ENCODE results near the gene TSSC4.

TSSC4 gene

DNA sequence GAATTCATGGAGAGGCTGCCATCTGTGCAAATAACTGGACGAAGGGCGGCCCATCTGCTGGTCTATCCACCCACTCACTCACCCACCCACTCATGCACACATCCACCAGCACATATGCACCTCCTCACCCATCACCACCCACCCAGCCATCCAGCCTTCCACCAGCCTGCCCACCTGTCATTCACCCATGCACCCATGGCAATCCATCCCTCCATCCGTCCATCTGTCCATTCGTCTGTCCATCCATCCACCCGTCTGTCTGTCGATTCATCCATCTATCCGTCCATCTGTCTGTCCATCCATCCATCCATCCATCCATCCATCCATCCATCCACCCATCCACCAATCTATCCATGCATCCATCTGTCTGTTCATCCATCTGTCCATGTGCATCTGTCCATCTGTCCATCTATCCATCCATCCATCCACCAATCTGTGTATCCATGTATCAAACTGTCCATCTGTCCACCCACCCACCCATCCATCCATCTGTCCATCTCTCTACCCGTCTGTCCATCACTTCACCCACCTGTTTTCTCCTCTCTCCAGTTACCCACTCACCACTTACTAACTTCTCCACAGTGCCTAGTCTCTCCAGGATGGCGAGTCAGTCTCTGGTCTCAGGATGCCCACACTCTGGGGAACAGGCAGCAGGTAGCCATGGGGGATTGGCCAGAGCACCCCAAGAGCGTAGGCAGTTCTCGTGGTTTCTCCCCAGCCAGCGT, 34.9 kb downstream of the TSSC4 start:
- DNase-seq: no peak

DNA sequence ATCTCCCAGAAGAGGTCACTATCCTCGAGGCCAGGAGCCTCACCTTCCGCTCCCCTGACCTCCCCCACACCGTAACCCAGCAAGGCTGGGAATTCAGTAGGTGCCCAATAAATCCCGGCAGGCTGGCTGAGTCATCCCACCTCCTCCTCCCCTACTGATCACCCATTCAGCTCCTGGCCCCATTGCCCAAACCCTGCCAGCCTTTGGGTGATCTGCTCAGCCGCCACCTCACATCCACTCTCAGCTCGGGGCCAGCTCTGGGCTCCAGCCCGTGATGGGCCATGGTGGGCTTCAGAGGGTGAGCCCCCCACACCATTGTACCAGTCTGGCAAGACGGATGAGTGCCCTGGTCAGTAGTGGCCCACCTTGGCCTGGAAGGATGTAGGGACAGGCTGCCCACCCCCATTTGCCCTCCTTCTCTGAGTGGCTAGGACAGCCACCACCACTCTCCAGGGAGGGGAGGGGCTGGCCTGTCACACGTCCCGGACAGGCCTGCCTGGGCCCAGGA, 35.5 kb downstream of the TSSC4 start:
- DNase-seq: no peak

DNA sequence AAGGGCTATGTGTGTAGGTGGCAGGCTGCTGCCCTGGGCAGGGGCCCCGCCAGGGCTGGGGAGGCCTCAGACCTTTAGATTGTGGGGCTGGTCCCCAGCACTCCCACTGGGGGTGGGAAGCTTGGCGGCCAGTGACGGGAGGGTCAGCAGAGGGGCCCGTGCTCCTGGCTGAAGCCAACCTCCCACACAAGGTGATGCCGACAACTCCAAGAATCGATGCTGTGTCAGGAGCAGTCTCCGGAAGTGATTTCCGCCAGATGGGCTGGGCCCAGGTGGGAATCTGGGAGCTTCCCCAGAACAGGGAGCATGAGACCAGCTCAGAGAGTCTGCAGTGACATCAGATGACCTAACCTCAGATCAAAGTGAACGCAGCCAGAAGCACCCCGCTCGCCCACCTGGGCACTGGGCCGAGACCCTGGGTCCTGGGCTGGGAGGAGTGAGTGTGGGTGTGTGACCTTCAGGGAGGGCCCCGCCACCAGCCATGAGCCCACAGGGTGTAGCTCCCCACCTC, 36.0 kb downstream of the TSSC4 start:
- DNase-seq: no peak

DNA sequence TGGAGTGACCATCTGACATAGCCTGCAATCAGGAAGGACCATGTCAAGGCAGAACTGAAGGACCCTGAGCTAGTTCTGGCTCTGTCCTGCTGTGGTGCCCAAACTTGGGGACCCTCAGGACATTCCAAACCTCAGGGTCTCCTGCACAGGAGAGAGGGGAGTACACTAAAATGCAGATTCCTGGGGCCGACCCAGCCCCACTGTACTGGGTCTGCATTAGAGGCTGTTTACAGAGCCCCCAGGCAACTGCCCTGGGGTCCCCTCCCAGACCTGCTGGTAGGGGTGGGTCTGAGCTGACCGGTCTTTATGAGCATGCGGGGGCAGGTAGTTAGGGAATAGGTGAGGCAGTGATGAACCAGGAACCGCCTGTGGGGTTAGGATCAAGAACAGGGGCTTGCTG, 37.0 kb downstream of the TSSC4 start:
- no peak for DNase-seq

DNA sequence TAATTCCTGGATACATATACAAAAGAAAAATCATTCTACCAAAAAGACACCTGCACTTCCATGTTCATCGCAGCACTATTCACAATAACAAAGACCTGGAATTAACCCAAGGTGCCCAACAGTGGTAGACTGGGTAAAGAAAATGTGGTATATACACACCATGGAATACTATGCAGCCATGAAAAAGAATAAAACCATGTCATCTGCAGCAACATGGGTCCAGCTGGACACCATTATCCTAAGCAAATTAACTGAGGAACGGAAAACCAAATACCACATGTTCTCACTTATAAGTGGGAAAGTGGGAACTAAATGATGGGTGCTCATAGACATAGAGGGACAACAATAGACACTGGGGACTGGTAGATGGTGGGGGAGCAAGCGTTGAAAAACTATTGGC, 39.3 kb downstream of the TSSC4 start:
- no peak for DNase-seq

DNA sequence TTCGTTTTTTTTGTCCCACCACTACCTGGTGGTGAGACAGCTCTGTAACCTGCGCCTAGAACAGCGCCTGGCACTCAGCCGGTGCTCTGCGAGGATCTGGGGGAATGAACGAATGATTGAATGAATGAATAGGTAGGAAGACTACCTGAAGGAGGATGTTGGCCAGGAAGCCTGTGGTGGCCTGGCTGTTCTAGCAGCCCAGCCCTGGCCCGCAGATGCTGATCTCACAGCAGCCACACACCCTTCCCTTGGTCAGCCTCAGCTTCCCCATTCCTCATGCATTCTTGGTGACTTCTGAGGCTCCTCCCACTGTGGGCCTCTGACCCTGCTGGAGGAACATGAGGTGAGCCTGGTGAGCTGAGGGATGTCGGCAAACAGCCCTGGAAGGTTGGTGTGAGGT, 40.1 kb downstream of the TSSC4 start:
- DNase-seq: no peak

DNA sequence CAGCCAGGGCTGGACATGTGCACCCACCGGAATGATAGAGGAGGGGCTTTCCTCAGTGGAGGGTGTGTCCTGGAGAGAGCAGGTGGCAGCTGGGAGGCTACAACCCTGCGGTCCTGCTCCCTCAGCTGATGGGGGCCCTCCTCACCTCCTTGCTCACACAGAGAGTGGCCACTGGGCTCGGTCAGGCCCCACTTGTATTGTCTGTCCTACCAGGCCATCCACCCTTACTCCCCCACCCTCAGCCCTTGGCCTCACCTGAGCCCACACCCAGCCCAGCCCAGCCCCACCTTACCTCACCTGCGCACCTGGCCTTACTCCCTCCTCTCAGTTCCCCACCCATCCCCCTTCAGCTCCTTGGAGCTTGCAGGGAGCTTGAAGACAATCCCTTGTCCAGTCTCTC, 40.6 kb downstream of the TSSC4 start:
- no peak for DNase-seq

DNA sequence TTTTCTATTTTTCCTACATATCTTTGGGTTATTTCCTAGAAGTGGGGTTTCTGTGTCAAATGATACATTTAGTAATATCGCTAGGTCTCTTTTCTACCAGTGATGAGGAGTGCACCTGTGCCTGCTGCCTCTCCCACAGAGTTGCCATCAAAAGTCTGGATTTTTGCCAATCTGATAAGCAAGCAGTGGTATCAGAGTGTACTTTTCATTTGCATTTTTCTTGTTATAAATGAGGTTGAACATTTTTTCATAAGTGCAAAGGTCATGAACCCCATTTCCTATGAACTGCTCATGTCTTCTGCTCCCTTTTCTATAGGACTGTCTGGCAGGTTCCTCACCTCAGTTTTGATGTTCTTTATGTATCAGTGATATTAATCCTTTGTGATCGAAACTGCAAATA, 42.0 kb downstream of the TSSC4 start:
- no peak for DNase-seq

DNA sequence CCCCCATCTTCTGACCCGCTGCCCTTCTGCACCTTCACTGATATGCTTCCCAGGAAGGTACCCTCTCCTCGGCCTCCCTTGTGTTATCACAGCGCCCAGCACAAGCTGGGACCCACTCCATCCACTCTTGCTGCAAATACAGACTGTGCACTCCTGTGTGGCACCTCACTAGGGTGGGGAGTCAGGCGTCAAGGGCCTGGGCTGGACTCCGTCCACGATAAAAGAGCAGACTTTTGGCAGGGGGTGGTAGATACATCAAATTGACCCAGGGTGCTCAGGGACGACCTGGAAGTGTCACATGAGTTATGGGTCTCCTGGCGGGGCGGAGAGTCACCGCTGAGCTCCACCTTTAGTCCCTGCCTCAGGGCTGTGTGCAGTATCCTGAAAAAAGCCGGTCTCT, 42.9 kb downstream of the TSSC4 start:
- DNase-seq: no peak

DNA sequence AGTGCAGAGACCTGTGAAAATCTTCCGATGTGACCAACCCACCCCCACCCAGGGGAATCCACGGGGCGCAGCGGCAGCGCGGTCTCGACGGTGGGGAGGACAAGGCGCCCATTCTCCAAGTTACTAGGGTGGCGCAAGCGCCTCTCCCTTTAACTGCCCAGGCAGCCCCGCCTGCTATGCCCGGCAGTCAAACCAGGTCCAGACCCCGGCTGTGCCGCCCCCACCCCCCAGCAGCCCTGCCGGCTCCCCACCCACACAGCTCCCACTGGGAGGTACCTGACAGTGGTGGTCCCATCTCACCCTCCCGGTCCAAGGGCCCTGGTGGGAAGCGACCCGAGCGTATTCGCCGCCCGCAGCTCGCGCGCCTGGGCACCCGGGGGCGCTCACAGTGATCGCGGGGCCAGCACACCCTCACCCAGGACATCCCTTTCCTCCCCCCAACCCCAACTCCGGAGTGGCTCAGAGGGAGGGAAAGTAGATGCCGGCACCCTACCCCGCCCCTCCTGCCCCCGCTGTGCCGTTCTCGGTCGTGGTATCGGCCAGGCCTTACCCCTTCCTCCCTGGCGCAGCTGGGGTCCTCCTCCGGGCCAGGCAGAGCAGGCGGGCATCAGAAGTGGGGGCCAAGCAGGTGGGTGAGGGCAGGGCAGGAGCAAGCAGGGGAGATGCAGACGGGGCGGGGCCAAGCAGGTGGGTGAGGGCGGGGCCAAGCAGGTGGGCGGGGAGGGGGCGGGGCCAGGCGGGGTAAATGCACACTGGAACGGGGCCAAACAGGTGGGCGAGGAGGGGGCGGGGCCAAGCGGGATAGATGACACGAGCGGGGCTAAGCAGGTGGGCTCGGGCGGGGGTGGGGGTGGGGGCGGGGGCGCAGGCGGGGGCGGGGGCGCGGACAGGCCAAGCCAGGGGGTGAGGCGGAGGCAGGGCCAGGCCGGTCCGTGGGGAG, 43.6 kb downstream of the TSSC4 start, which contains the start of gene TRPM5:
TRPM5 (minus strand) TSS at position 634 of the 940 bp plus-strand sequence. CDS start 21,478 bp downstream, outside the sequence.
- DNase-seq: no peak

DNA sequence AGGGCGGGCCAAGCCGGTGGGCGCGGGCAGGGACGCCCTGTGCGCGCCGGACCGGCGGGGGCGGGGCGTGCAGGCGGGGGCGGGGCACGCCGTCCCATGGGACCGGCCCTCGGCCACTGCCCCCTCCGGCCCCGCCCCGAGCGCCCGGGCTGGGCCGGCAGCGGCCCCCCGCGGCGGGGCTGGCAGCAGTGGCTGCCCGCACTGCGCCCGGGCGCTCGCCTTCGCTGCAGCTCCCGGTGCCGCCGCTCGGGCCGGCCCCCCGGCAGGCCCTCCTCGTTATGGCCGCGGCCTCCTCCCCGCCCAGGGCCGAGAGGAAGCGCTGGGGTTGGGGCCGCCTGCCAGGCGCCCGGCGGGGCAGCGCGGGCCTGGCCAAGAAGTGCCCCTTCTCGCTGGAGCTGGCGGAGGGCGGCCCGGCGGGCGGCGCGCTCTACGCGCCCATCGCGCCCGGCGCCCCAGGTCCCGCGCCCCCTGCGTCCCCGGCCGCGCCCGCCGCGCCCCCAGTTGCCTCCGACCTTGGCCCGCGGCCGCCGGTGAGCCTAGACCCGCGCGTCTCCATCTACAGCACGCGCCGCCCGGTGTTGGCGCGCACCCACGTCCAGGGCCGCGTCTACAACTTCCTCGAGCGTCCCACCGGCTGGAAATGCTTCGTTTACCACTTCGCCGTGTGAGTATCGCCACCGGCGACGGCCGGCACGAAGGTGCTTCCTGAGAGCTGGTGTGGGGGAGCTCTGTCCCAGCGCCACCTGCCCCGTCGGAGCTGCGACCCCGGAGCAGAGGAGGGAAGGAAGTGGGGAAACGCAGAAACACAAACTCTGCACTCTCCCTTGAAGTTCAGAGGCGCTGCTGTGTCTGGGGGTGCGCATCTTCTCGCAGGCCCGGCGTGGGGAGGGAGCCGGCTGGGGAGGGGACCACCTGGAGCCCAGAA, 44.5 kb downstream of the TSSC4 start, which contains the start of gene KCNQ1:
KCNQ1 (plus strand) TSS at position 188 of the 925 bp plus-strand sequence; CDS start at position 279, 91 bp downstream.
- no peak for DNase-seq

DNA sequence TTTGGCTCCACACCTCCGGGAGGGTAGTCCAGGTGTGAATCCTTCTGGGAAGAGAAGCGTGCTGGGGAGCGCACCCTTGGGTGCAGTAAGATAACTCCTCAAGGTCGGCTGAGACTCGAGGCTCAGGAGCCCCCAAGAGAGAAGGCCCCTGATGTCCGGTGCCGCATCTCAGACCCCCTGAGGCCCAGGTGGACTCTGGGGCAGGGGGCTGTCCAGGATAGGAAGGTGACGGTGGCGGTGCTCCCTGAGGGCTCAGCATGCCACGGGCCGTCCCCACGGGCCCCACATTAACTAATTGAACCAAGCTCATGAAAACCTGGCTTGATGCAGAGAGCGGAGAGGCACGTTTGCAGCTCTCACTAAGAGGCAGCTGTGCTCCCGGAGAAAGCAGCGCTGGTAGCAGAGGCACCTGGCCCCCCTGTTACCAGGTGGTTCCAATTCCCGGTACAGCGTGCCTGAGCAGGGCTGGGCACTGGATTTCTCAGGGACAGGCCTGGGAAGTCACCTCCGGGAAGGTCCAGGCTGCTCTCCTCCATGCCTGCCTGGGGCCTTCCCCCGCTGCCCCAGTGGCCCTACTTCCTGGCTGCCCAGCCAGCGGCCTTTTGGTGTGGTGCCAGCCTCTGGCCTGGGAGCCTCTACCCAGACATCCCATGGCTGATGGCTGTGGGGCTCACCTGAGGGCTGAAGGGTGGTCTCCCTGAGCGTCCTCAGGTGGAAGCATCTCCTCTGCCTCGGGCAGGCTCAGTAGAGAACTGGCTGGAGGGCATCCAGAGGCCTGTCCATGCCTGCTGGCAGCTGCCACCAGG, 45.4 kb downstream of the TSSC4 start:
- no peak for DNase-seq

DNA sequence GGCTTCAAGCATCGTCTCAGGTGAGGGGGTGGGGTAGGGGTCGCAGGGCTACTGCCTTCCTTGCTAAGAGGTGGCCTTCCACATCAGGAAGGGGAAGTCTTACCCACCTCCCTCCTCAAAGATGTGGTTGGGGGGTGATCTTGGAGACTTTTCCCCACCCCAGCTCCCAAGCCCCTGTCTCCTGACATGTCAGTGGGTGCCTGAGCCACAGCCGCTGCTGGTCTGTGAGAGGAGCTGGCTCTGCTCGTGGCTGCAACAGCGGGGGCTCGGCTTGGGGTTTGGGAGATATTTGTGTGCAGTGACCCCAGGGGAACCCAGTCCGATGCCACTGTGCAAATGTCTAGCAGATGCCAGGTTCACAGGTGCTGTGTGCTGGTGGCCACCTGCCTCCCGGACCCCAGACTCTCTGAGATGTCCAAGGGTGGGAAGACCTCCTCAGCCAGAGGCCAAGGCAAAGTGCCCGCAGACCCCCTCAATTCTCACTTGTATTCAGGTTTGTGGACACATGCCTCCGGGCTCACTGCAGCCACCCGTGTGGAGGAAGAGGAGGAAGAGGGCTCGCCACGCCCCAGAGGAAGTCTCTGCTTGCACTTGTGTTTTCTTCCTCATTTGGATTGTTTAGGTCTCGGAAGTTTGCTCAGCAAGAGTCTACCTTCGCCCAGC, 46.2 kb downstream of the TSSC4 start:
- DNase-seq: no peak

DNA sequence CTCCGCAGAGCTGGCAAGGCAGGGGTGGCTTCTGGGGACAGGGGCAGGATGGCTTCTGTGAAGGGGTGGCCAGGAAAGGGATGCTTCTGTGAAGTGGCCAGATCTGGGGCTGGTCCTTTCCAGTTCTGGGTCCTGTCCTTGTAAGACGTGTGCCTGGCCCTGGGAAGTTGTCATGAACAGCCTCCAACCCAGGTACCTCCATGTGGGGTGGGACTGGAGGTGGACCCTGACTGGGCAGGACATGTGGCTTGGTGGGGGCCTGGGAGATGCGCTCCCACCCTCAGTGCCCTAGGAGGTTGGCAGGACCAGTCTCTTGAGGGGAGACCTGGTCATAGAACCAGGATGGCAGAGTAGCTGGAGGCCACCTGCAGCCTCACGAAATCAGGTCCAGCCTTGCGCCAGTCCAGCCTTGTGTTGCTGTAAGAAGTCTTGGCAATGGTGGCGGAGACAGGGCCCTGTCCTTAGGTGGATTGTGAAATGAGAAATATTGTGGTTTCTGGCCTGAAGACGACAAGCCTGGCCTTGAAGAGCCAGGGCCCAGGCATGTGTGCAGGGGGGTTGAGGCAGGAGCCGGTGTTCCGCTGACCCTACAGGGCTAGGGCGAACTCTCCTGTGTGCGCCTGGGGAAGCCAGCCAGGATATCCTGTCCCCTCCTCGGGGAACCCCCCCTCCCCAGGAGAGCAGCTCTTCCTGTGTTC, 46.9 kb downstream of the TSSC4 start:
- no peak for DNase-seq

DNA sequence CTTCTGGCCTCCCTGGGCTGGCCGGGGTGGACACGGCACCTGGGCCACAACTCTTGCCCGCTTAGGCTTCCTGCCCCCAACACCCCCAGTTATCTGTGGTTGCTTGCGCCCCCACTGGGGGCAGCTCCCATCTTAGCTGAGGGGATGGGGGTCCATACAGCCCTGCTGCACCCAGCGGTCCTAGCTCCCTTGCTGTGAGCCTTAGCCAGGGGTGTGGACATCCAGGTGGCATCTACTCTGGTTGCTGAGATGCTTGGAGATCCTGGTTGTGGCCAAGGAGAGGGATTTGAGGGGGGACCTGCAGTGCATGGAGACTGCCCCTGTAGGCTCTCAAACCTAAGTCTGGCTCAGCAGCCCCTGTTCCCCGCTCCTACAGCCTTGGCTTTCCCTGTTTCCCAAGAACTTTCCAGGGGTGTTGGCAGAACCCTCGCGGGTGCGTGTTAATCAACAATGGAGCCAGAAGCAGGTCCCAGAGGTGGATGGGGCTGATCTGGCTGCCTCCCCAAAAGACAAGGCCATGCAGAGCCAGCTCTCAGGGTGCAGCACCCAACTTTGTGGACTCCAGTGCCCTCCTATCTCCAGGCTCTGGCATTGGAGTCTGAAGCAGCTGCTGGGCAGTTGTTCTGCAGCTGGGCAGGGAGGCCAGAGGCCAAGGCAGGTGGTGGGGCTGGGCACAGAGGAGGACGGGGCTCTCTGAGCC, 47.6 kb downstream of the TSSC4 start:
- no peak for DNase-seq

DNA sequence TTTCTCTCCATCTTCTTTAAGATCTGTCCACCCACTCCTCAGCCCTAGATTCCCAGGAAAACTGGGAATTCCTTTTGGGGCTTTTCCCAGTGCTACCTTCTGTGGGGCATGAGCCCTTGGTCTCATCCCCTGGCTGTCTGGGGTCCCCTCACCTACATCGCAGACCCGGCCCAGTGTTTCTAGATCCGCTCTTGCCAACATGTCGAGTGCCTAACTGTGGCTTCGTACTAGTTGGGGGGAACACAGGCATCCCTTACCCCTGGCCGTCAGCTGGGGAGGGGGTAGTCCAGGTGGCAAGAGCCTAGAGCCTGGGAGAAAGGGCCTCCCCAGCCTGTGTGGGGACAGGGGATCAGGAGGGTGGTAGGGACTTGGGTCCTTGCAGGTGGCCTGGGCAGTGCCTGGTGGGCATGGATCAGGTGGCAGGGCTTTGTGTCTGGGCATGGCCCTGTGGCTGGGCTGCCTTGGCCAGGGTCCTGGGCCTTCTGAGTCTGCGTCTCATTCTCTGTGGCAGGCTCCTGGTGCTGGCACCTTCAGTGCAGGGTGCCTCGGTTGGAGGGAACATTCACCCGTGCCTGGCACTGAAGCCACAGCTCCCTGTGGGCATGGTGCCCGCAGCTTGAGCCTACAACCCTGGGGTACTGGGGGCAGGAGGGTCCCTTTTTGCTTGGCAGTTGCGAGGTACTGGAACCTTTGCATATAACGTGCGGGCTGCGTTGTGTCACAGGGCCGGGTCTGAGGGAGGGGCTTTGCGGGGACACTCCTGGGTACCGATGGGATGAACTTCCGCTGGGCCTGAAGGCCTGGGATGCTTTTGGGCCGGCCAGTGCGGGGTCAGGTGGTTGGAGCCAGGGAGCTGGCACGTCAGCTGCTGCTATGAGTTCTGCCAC, 48.4 kb downstream of the TSSC4 start:
- no peak for DNase-seq

DNA sequence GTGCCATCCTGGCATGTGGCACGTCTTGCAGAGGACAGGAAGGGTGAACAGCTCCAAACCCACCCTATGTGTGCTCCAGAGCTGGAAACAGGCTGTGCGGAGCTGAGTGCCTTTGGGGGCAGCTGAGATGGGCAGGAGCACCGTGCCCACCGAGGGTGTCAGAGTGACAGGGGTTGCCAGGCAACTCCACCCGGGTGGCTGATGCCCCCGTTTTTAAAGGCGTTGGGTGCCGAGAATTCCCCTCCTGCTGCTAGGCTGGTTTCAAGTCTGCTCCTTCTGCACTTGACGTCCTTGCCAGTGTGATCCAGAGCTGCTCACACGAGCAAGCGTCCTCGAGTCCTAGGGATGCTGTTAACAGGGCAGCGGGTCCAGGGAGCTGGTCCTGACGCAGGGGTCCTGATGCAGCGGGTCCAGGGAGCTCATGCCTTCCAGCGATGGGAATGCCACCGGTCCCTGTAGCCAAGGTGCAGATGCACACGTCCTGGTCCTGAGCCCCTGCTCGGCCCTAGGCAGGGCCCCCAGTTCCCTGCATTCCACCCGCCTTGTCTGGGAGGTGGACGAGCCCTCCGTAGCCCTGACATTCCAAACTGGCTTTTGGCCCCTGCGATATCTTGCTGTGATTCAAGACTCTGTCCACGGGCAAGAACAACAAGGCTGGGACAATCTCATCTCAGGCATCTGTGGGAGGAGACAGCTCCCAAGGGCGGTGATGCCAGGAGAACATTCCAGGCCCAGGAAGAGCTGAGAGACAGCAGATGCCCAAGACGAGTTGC, 49.2 kb downstream of the TSSC4 start:
- DNase-seq: no peak
